HG02642 (cell line): Measurements from ENCODE around the gene NAT14.
"Not testable (repeated sequence)": the region's sequence is repeated elsewhere in the genome, so short reads cannot be mapped to it uniquely, and the experiment has no call there.

Experiments
- ATAC-seq: cut with Tn5 transposase; IDR thresholded peaks from one replicate; pipeline ENCODE4 v1.9.1; 2021; ENCODE audit warnings: mild to moderate bottlenecking; ENCODE audit not compliant: unreplicated experiment, poor library complexity

Gene NAT14

GRCh38 chr19:55485439-55486011 lies 537 bp downstream of the NAT14 start:
- no peak for ATAC-seq

GRCh38 chr19:55486043-55486970 lies 1.3 kb downstream of the NAT14 start:
- ATAC-seq, result no peak

- no peak for ATAC-seq
Observed at GRCh38 chr19:55486971-55487923, 2.3 kb downstream of the NAT14 start.

- no peak for ATAC-seq
Observed at GRCh38 chr19:55487924-55488687, 3.1 kb downstream of the NAT14 start, which contains the start of gene SSC5D. SSC5D (plus strand) TSS chr19:55488436; CDS start chr19:55488590, 154 bp downstream.

- ATAC-seq, result no peak
Observed at GRCh38 chr19:55488986-55489710, 4.2 kb downstream of the NAT14 start.

- ATAC-seq, result no peak
Observed at GRCh38 chr19:55489711-55490477, 4.9 kb downstream of the NAT14 start.

- ATAC-seq, result no peak
Observed at GRCh38 chr19:55490478-55491432, 5.8 kb downstream of the NAT14 start.

GRCh38 chr19:55491546-55492360 lies 6.8 kb downstream of the NAT14 start:
- no peak for ATAC-seq

- ATAC-seq, result no peak
Observed at GRCh38 chr19:55492362-55492944, 7.5 kb downstream of the NAT14 start.

GRCh38 chr19:55493052-55493644 lies 8.2 kb downstream of the NAT14 start:
- ATAC-seq, result no peak

- no peak for ATAC-seq
Observed at GRCh38 chr19:55493645-55494171, 8.7 kb downstream of the NAT14 start.

- ATAC-seq, result no peak
Observed at GRCh38 chr19:55494172-55494761, 9.3 kb downstream of the NAT14 start.

GRCh38 chr19:55495646-55496349 lies 10.8 kb downstream of the NAT14 start:
- ATAC-seq, result no peak

- not testable (repeated sequence) for ATAC-seq
Observed at GRCh38 chr19:55496820-55497219, 11.8 kb downstream of the NAT14 start.

GRCh38 chr19:55497763-55498162 lies 12.8 kb downstream of the NAT14 start:
- ATAC-seq, result no peak
